Subcutaneous abdominal adipose tissue (tissue), 5 donors: Measurements from ENCODE around the gene SLC25A21.
"Not testable (repeated sequence)": the region's sequence is repeated elsewhere in the genome, so short reads cannot be mapped to it uniquely, and the experiment has no call there.

Experiments
- H3K27ac ChIP-seq: one replicate; pipeline ENCODE4 v1.7.0; 2013; ENCODE audit warnings: low read depth, mild to moderate bottlenecking, inconsistent platforms, low read length, moderate library complexity
- H3K27me3 ChIP-seq, 5 donors: one replicate each; pipeline ENCODE4 v1.7.0; 2013; ENCODE audit warnings: low read length in 5 of 5, inconsistent platforms in 1 of 5; ENCODE audit not compliant: control insufficient read depth in 5 of 5, insufficient read depth in 4 of 5
- H3K36me3 ChIP-seq, 5 donors: one replicate each; pipeline ENCODE4 v1.7.0; 2013; ENCODE audit warnings: low read length in 5 of 5; ENCODE audit not compliant: control insufficient read depth in 5 of 5, insufficient read depth in 5 of 5
- H3K4me1 ChIP-seq, 5 donors: one replicate each; pipeline ENCODE4 v1.7.0; 2013; ENCODE audit warnings: low read length in 5 of 5, mild to moderate bottlenecking in 3 of 5, moderate library complexity in 1 of 5; ENCODE audit not compliant: control insufficient read depth in 5 of 5, insufficient read depth in 5 of 5
- H3K4me3 ChIP-seq, 5 donors: one replicate each; pipeline ENCODE4 v1.7.0; 2013; ENCODE audit warnings: low read length in 5 of 5, low read depth in 1 of 5
- H3K9ac ChIP-seq, 5 donors: one replicate each; pipeline ENCODE4 v1.7.0; 2013; ENCODE audit warnings: low read length in 5 of 5, mild to moderate bottlenecking in 4 of 5, moderate library complexity in 3 of 5
- H3K9me3 ChIP-seq, 5 donors: one replicate each; pipeline ENCODE4 v1.7.0; 2013; ENCODE audit warnings: low read length in 5 of 5; ENCODE audit not compliant: control insufficient read depth in 5 of 5
- donor health status: healthy.
- donor health status: healthy.
- donor health status: healthy.
- donor health status: healthy.
- donor health status: healthy.

Gene SLC25A21

DNA sequence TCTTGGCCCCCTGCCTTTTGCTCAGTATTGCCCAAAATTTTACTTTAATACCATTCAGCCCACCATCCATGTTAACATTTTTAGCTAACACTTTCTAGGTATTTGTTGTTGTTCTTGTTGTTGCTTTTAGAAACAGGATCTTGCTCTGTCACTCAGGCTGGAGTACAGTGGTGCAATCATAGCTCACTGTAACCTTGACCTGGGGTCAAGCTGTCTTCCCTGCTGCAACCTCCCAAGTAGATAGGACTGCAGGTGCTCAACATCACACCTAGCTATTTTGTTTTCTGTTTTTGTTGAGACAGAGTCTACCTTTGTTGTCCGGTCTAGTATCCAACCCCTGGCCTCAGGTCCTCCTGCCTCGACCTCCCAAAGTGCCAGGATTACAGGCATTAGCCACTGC, 29.3 kb upstream of the SLC25A21 start:
- H3K9me3 ChIP-seq: peaks cover 0 to 6% (median 3%) of the 10 kb centered on the region in 5 donors
- H3K36me3 ChIP-seq: no peaks in the 10 kb centered on the region
- no peaks in the 10 kb centered on the region for H3K27me3 ChIP-seq
- H3K9ac ChIP-seq: no peak overlapping the region
- peaks cover 0 to 11% (median 9%) of the 10 kb centered on the region in 5 donors for H3K4me1 ChIP-seq
- no peak overlapping the region for H3K27ac ChIP-seq
- H3K4me3 ChIP-seq: no peak overlapping the region

DNA sequence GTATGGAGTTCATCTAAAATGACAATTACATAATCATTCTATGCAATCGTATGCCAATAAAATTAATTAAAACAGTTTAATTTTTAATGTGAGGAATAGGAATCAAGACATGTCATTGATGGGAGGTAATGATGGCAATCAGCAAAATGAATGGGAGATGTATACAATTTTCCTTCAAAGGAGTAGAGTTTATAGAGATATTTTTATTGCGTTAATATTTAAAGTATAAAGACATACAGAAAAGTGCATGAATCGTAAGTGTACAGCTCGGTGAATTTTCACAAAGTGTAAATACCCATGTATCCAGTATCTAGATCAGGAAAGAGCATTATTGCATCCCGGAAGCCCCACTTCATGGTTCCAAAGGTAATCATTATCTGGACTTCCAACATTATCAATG, 26.5 kb upstream of the SLC25A21 start:
- Histone ChIP-seq H3K4me1 (peaks cover 0 to 11% (median 9%) of the 10 kb centered on the region in 5 donors), H3K9ac (peak overlapping the region in 1 of 5 donors; percentile 74), H3K36me3 (no peaks in the 10 kb centered on the region), H3K27ac (no peak overlapping the region), H3K4me3 (peak overlapping the region in 1 of 5 donors; percentile 82), H3K27me3 (no peaks in the 10 kb centered on the region), H3K9me3 (no peaks in the 10 kb centered on the region)

- peak overlapping the region in 4 of 5 donors; percentile 68 to 81 (median 75) for H3K9ac ChIP-seq
- H3K4me3 ChIP-seq: peak overlapping the region; percentile 62 to 98 (median 82)
- H3K27me3 ChIP-seq: no peaks in the 10 kb centered on the region
- peak overlapping the region; percentile 87 for H3K27ac ChIP-seq
- peaks cover 0 to 11% (median 9%) of the 10 kb centered on the region in 5 donors for H3K4me1 ChIP-seq
- H3K36me3 ChIP-seq: no peaks in the 10 kb centered on the region
- H3K9me3 ChIP-seq: no peaks in the 10 kb centered on the region
Observed at GRCh38 chr14:37198273-37198598, 25.8 kb upstream of the SLC25A21 start.

GRCh38 chr14:37197421-37198272, 25.2 kb upstream of the SLC25A21 start, which contains the start of gene MIPOL1:
Gene MIPOL1 (plus strand): TSS chr14:37197937. CDS start chr14:37247889, 49,952 bp downstream.
- H3K9ac ChIP-seq: peak within 1 kb of the TSS; percentile 74 to 96 (median 78)
- H3K27ac ChIP-seq: peak within 1 kb of the TSS; percentile 87
- no peaks in the 10 kb centered on the region for H3K36me3 ChIP-seq
- H3K4me3 ChIP-seq: peak within 1 kb of the TSS; percentile 62 to 98 (median 82)
- H3K27me3 ChIP-seq: no peaks in the 10 kb centered on the region
- no peaks in the 10 kb centered on the region for H3K9me3 ChIP-seq
- peaks cover 0 to 11% (median 9%) of the 10 kb centered on the region in 5 donors for H3K4me1 ChIP-seq

DNA sequence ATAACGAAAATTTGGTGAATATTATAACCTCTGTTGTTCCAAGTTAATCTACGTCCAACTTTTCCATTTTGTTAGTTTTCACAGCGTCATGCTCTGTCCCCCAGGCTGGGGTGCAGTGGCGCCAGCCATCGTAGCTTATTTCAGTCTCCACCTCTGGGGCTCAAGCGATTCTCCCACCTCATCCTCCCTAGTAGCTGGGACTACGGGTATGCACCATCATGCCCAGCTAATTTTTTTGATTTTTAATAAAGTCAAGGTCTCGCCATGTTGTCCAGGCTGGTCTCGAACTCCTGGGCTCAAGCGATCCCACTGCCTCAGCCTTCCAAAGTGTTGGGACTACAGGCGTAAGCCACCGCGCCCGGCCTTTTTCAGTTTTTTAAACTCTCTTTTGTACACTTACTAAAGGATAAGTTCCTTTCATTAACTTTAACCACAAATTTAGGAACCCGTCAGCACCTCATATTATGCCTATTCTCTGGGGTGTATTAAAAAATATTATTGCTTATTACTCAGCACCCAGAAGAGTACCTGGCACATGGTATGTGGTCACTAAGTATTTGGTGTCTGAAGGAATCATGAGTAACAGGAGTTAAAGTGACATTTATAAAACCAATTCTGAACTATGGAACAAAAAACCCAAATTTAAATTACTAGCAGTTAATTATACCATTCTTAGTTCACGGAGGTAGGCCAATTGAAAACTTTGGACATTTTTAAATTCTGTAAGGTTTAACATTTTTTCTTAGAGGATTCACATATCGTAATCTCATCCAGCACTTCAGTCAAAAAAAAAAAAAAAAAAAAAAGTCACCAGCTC, 24.4 kb upstream of the SLC25A21 start:
- peak overlapping the region; percentile 87 for H3K27ac ChIP-seq
- H3K4me3 ChIP-seq: peak overlapping the region; percentile 62 to 98 (median 82)
- H3K36me3 ChIP-seq: no peaks in the 10 kb centered on the region
- H3K9ac ChIP-seq: peak overlapping the region; percentile 74 to 96 (median 78)
- H3K4me1 ChIP-seq: peaks cover 0 to 11% (median 9%) of the 10 kb centered on the region in 5 donors
- no peaks in the 10 kb centered on the region for H3K9me3 ChIP-seq
- no peaks in the 10 kb centered on the region for H3K27me3 ChIP-seq

GRCh38 chr14:37195327-37195726, 22.9 kb upstream of the SLC25A21 start:
- Histone ChIP-seq H3K27me3 (no peaks in the 10 kb centered on the region), H3K4me1 (peaks cover 0 to 11% (median 9%) of the 10 kb centered on the region in 5 donors), H3K27ac (no peak overlapping the region), H3K9ac (no peak overlapping the region), H3K36me3 (no peaks in the 10 kb centered on the region), H3K9me3 (no peaks in the 10 kb centered on the region), H3K4me3 (no peak overlapping the region)

DNA sequence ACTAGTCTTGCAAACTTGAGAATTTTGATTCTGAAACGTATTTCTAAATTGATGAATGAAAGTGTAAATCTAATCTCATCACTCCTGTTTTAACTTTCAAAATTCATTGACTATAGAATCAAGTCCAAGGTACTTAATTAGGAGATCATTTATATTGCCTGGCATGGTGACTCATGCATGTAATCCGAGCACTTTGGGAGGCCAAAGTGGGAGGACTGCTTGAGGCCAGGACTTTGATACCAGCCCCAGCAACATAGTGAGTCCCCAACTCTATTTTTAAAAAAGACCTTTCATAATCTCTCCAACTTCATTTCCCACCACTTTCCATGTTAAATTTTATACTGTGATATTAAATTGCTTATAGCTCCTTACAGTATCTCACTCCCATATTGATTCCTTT, 22.3 kb upstream of the SLC25A21 start:
- peaks cover 0 to 11% (median 9%) of the 10 kb centered on the region in 5 donors for H3K4me1 ChIP-seq
- H3K27ac ChIP-seq: no peak overlapping the region
- no peak overlapping the region for H3K4me3 ChIP-seq
- H3K27me3 ChIP-seq: no peaks in the 10 kb centered on the region
- no peaks in the 10 kb centered on the region for H3K9me3 ChIP-seq
- H3K9ac ChIP-seq: no peak overlapping the region
- H3K36me3 ChIP-seq: no peaks in the 10 kb centered on the region

GRCh38 chr14:37189733-37190132, 17.3 kb upstream of the SLC25A21 start:
- H3K27ac ChIP-seq, H3K36me3 ChIP-seq, H3K4me3 ChIP-seq, H3K9ac ChIP-seq, H3K9me3 ChIP-seq, H3K4me1 ChIP-seq, H3K27me3 ChIP-seq: not testable (repeated sequence)

DNA sequence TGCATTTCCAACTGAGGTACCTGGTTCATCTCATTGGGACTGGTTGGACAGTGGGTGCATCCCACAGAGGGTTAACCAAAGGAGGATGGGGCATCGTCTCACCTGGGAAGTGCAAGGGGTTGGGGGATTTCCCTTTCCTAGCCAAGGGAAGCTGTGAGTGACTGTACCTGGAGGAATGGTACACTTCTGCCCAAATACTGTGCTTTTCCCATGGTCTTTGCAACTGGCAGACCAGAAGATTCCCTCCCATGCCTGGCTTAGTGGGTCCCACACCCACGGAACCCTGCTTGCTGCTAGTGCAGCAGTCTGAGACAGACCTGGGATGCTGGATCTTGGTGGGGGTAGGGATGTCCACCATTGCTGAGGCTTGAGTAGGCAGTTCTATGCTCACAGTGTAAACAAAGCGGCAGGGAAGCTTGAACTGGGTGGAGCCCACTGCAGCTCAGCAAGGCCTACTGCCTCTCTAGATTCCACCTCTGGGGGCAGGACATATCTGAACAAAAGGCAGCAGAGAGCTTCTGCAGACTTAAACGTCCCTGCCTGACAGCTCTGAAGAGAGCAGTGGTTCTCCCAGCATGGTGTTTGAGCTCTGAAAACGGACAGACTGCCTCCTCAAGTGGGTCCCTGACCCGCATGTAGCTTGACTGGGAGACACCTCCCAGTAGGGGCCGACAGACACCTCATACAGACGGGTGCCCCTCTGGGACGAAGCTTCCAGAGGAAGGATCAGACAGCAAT, 15.6 kb upstream of the SLC25A21 start:
- not testable (repeated sequence) for H3K9ac ChIP-seq, H3K4me1 ChIP-seq, H3K27me3 ChIP-seq, H3K27ac ChIP-seq, H3K9me3 ChIP-seq, H3K4me3 ChIP-seq, H3K36me3 ChIP-seq
